MM.1S (cell line): ENCODE data around the gene EED.

Experiments used
- DNase-seq: peaks from one replicate; pipeline ENCODE4 v3.0.0-alpha.2; 2015
- H2AFZ ChIP-seq: fragments of 300-600 bp; sonication (generic); 2 replicates; pipeline ENCODE4 v1.6.0; 2016; ENCODE audit warnings: antibody characterized with exemption, low read length
- H3F3A ChIP-seq: fragments of 300-600 bp; sonication (generic); 2 replicates; pipeline ENCODE4 v1.6.1; 2016; ENCODE audit warnings: mild to moderate bottlenecking, antibody characterized with exemption, low read length, moderate library complexity, mixed read lengths; ENCODE audit not compliant: insufficient read depth
- H3K27ac ChIP-seq: fragments of 300-600 bp; sonication (generic); 2 replicates; pipeline ENCODE4 v1.5.1; 2016; ENCODE audit warnings: mild to moderate bottlenecking, low read length
- H3K27me3 ChIP-seq: fragments of 300-600 bp; sonication (generic); replicated peaks from 2 replicates; pipeline ENCODE4 v1.6.0; 2016; ENCODE audit warnings: low read length; ENCODE audit not compliant: insufficient read depth
- H3K36me3 ChIP-seq: fragments of 300-600 bp; sonication (generic); replicated peaks from 2 replicates; pipeline ENCODE4 v1.6.1; 2016; ENCODE audit warnings: mild to moderate bottlenecking, low read length, mixed read lengths; ENCODE audit not compliant: insufficient read depth
- H3K4me1 ChIP-seq: fragments of 300-600 bp; sonication (generic); 2 replicates; pipeline ENCODE4 v1.6.1; 2016; ENCODE audit warnings: low read length, mixed read lengths
- H3K4me2 ChIP-seq: fragments of 300-600 bp; sonication (generic); 2 replicates; pipeline ENCODE4 v1.6.0; 2016; ENCODE audit warnings: low read depth, low read length
- H3K4me3 ChIP-seq: fragments of 300-600 bp; sonication (generic); 2 replicates; pipeline ENCODE4 v1.5.1; 2016; ENCODE audit warnings: low read length, mixed read lengths
- H3K79me2 ChIP-seq: fragments of 300-600 bp; sonication (generic); 2 replicates; pipeline ENCODE4 v1.6.1; 2016; ENCODE audit warnings: mixed run types, low read length, mixed read lengths
- H3K9ac ChIP-seq: fragments of 300-600 bp; sonication (generic); 2 replicates; pipeline ENCODE4 v1.6.1; 2016; ENCODE audit warnings: low read length, mixed read lengths
- H3K9me2 ChIP-seq: fragments of 300-600 bp; sonication (generic); replicated peaks from 2 replicates; pipeline ENCODE4 v1.6.1; 2016; ENCODE audit warnings: mild to moderate bottlenecking, low read length, mixed read lengths; ENCODE audit not compliant: insufficient read depth
- H3K9me3 ChIP-seq: fragments of 300-600 bp; sonication (generic); replicated peaks from 2 replicates; pipeline ENCODE4 v1.6.1; 2016; ENCODE audit warnings: mild to moderate bottlenecking, low read length, mixed read lengths; ENCODE audit not compliant: insufficient read depth
- H4K20me1 ChIP-seq: fragments of 300-600 bp; sonication (generic); 2 replicates; pipeline ENCODE4 v1.6.1; 2016; ENCODE audit warnings: mild to moderate bottlenecking, low read length, moderate library complexity, mixed read lengths; ENCODE audit not compliant: insufficient read depth
- EZH2 ChIP-seq: fragments of 300-600 bp; sonication (generic); optimal IDR thresholded peaks from 2 replicates; pipeline ENCODE3; 2017; ENCODE audit warnings: low read depth, mild to moderate bottlenecking, antibody characterized with exemption, low read length, mixed read lengths
- EZH2phosphoT487 ChIP-seq: fragments of 300-600 bp; sonication (generic); IDR thresholded peaks from 2 replicates; pipeline ENCODE4 v1.6.1; 2018; ENCODE audit warnings: antibody characterized with exemption, low read length
- TF ChIP-seq, protein P1 (sequence below): fragments of 300-600 bp; sonication (generic); IDR thresholded peaks from 2 replicates; pipeline ENCODE4 v1.5.1; 2016; ENCODE audit warnings: antibody characterized with exemption, low read length, mixed read lengths

The EED gene

DNA sequence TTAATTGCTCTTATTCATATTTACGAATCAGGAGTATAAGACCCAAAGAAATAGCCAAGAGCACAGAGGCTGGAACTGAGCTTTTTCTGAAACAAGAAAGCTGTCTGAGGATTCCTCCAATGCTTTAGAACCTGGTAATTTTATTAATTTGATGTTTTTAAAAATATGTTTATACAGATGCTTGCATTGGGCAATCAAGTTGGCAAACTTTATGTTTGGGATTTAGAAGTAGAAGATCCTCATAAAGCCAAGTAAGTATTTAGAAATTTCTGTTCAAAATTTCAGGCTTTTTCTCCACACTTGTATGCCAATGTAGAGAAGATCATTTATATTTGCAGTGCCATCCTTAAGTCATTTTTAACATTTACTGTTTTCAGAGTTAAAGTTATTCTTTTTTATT, 33.2 kb downstream of the EED start:
- Histone ChIP-seq H3K27me3 (no peaks in the 10 kb centered on the region), H3K9me3 (no peaks in the 10 kb centered on the region), H3K9ac (no peak overlapping the region), H2AFZ (no peak overlapping the region), H3K4me3 (no peak overlapping the region), H3K9me2 (no peaks in the 10 kb centered on the region), H3F3A (no peaks in the 10 kb centered on the region), H3K4me2 (no peak overlapping the region), H3K79me2 (peaks cover 26% of the 10 kb centered on the region), H3K4me1 (no peaks in the 10 kb centered on the region), H3K27ac (no peak overlapping the region), H4K20me1 (no peaks in the 10 kb centered on the region), H3K36me3 (peaks cover 6% of the 10 kb centered on the region; the same call in 1 of the 2 replicates)
- TF ChIP-seq EZH2phosphoT487 = no peak
- TF ChIP-seq EZH2 = no peak
- TF ChIP-seq, protein P1, sequence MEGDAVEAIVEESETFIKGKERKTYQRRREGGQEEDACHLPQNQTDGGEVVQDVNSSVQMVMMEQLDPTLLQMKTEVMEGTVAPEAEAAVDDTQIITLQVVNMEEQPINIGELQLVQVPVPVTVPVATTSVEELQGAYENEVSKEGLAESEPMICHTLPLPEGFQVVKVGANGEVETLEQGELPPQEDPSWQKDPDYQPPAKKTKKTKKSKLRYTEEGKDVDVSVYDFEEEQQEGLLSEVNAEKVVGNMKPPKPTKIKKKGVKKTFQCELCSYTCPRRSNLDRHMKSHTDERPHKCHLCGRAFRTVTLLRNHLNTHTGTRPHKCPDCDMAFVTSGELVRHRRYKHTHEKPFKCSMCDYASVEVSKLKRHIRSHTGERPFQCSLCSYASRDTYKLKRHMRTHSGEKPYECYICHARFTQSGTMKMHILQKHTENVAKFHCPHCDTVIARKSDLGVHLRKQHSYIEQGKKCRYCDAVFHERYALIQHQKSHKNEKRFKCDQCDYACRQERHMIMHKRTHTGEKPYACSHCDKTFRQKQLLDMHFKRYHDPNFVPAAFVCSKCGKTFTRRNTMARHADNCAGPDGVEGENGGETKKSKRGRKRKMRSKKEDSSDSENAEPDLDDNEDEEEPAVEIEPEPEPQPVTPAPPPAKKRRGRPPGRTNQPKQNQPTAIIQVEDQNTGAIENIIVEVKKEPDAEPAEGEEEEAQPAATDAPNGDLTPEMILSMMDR = no peak
- no peak for DNase-seq

DNA sequence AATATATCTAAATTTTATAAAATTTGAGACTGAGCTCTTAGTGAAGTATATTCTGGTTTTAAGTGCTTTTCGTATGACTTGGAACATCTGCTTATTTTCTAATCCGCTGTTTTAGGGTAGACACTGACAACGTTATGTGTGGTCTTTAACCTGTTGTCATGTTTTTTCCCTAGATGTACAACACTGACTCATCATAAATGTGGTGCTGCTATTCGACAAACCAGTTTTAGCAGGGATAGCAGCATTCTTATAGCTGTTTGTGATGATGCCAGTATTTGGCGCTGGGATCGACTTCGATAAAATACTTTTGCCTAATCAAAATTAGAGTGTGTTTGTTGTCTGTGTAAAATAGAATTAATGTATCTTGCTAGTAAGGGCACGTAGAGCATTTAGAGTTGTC, 33.7 kb downstream of the EED start:
- Histone ChIP-seq H3K27ac (no peak overlapping the region), H3K4me3 (no peak overlapping the region), H4K20me1 (no peaks in the 10 kb centered on the region), H3K9me3 (no peaks in the 10 kb centered on the region), H3K79me2 (peaks cover 23% of the 10 kb centered on the region), H3F3A (no peaks in the 10 kb centered on the region), H3K9ac (no peak overlapping the region), H3K27me3 (no peaks in the 10 kb centered on the region), H3K4me2 (no peak overlapping the region), H3K9me2 (no peaks in the 10 kb centered on the region), H2AFZ (no peak overlapping the region), H3K36me3 (peaks cover 6% of the 10 kb centered on the region; the same call in 1 of the 2 replicates), H3K4me1 (no peaks in the 10 kb centered on the region)
- DNase-seq = no peak
- no peak for TF ChIP-seq EZH2
- TF ChIP-seq, protein P1 = no peak
- no peak for TF ChIP-seq EZH2phosphoT487

DNA sequence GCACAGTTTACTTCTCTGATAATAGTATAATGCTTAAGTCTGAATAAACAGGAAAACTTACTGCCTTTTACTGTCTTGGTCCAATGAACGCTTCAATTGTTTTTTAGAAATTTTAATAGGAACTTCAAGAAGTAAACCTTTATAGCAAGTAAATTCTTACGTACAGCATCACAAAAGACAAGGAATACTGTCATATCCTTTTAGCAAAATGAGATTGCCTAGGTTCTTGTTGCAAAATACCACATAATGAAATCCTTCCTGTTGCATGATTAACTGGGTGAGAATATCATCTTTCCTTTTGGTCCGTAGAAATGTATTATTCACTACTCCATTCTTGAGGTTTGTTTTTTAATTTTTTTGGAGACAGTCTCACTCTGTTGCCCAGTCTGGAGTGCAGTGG, 35.2 kb downstream of the EED start:
- H3K9me2 ChIP-seq = no peaks in the 10 kb centered on the region
- no peak overlapping the region for H3K27ac ChIP-seq
- H3K4me3 ChIP-seq = no peak overlapping the region
- no peaks in the 10 kb centered on the region for H3K27me3 ChIP-seq
- peaks cover 6% of the 10 kb centered on the region; the same call in 1 of the 2 replicates for H3K36me3 ChIP-seq
- no peak overlapping the region for H3K9ac ChIP-seq
- no peak overlapping the region for H3K4me2 ChIP-seq
- H2AFZ ChIP-seq = no peak overlapping the region
- DNase-seq = no peak
- no peaks in the 10 kb centered on the region for H4K20me1 ChIP-seq
- H3K79me2 ChIP-seq = peaks cover 9% of the 10 kb centered on the region
- no peaks in the 10 kb centered on the region for H3K9me3 ChIP-seq
- no peaks in the 10 kb centered on the region for H3K4me1 ChIP-seq
- no peak for TF ChIP-seq EZH2
- TF ChIP-seq, protein P1 = no peak
- no peak for TF ChIP-seq EZH2phosphoT487
- H3F3A ChIP-seq = no peaks in the 10 kb centered on the region
